WTC11 (cell line): ENCODE measurements around the gene ISG20. TPM values are rescaled to one million over a fixed set of nuclear protein-coding genes. Genes with fewer than 3 reads are reported as not detected.
A peak's percentile ranks its signal among the peaks of the same experiment; 100 is the strongest.

Source experiments
- ATAC-seq: fragments of 200-7000 bp; cut with Tn5 transposase; 2 replicates; pipeline ENCODE4 v1.10.0; 2021; ENCODE audit warnings: mild to moderate bottlenecking, moderate library complexity
- CTCF ChIA-PET: fragments of 300-600 bp; sonication (Branson Sonifier 250); formaldehyde crosslinking; loops from one replicate; lab custom pipeline; 2021; ENCODE audit warnings: antibody characterized with exemption; lab: Charles Lee
- POLR2A ChIA-PET: fragments of 350-600 bp; sonication (Branson Sonifier 250); formaldehyde crosslinking; loops from one replicate; lab custom pipeline; 2021; ENCODE audit warnings: antibody characterized with exemption; lab: Charles Lee
- DNase-seq: peaks from one replicate; pipeline ENCODE4 v3.0.0; 2021; ENCODE audit warnings: low spot score
- H3K27ac Mint-ChIP-seq: 2 replicates; pipeline ENCODE4 v1.8.0; 2021; ENCODE audit warnings: mixed read lengths
- H3K27me3 Mint-ChIP-seq: 2 replicates; pipeline ENCODE4 v1.8.0; 2021; ENCODE audit warnings: low read depth, mild to moderate bottlenecking, moderate library complexity, mixed read lengths
- H3K36me3 Mint-ChIP-seq: 2 replicates; pipeline ENCODE4 v1.8.0; 2021; ENCODE audit warnings: mixed read lengths
- H3K4me1 Mint-ChIP-seq: 2 replicates; pipeline ENCODE4 v1.8.0; 2022; ENCODE audit warnings: mixed read lengths
- H3K4me3 Mint-ChIP-seq: 2 replicates; pipeline ENCODE4 v1.8.0; 2021; ENCODE audit warnings: mild to moderate bottlenecking, moderate library complexity, mixed read lengths
- H3K9me3 Mint-ChIP-seq: 2 replicates; pipeline ENCODE4 v1.8.0; 2021; ENCODE audit warnings: mixed read lengths
- CREM ChIP-seq: sonication (generic); formaldehyde crosslinking; IDR thresholded peaks from 2 replicates; pipeline ENCODE4 v1.8.1; 2022; ENCODE audit warnings: mild to moderate bottlenecking, missing genetic modification reagents, moderate library complexity
- EMX1 ChIP-seq: fragments of 250-450 bp; sonication (Bioruptor Pico); IDR thresholded peaks from 2 replicates; pipeline ENCODE4 v1.8.0; 2021; ENCODE audit warnings: mild to moderate bottlenecking
- KAT7 ChIP-seq: sonication (generic); formaldehyde crosslinking; IDR thresholded peaks from 2 replicates; pipeline ENCODE4 v1.8.1; 2023; ENCODE audit warnings: missing genetic modification reagents, mild to moderate bottlenecking, borderline replicate concordance
- NR3C1 ChIP-seq: sonication (generic); formaldehyde crosslinking; conservative IDR thresholded peaks from 2 replicates; pipeline ENCODE4 v1.8.1; 2023; ENCODE audit warnings: low read depth, mild to moderate bottlenecking, missing genetic modification reagents
- OVOL2 ChIP-seq: fragments of 250-450 bp; sonication (Bioruptor Pico); IDR thresholded peaks from 2 replicates; pipeline ENCODE4 v1.9.0; 2021; ENCODE audit warnings: mild to moderate bottlenecking, borderline replicate concordance
- PRRX2 ChIP-seq: fragments of 250-450 bp; sonication (Bioruptor Pico); IDR thresholded peaks from 2 replicates; pipeline ENCODE4 v1.8.0; 2021; ENCODE audit warnings: mild to moderate bottlenecking
- RELA ChIP-seq: sonication (generic); formaldehyde crosslinking; IDR thresholded peaks from 2 replicates; pipeline ENCODE4 v1.8.1; 2022; ENCODE audit warnings: missing genetic modification reagents, mild to moderate bottlenecking, borderline replicate concordance
- TEAD4 ChIP-seq: sonication (generic); formaldehyde crosslinking; IDR thresholded peaks from 2 replicates; pipeline ENCODE4 v1.8.0; 2022; ENCODE audit warnings: mild to moderate bottlenecking, missing genetic modification reagents
- ZBTB21 ChIP-seq: sonication (generic); formaldehyde crosslinking; IDR thresholded peaks from 2 replicates; pipeline ENCODE4 v1.8.1; 2023; ENCODE audit warnings: mild to moderate bottlenecking, missing genetic modification reagents, borderline replicate concordance
- ZNF121 ChIP-seq: sonication (generic); formaldehyde crosslinking; IDR thresholded peaks from 2 replicates; pipeline ENCODE4 v1.8.0; 2023; ENCODE audit warnings: missing genetic modification reagents
- ZNF219 ChIP-seq: sonication (generic); formaldehyde crosslinking; IDR thresholded peaks from 2 replicates; pipeline ENCODE4 v1.8.0; 2023; ENCODE audit warnings: missing genetic modification reagents, mild to moderate bottlenecking, borderline replicate concordance
- total RNA-seq: library from RNA; stranded (reverse); gene quantifications from 3 replicates; pipeline ENCODE4 v1.2.3, GENCODE V29; 2021
- TF ChIP-seq, protein P1 (sequence below): sonication (generic); formaldehyde crosslinking; IDR thresholded peaks from 2 replicates; pipeline ENCODE4 v1.8.1; 2023; ENCODE audit warnings: mild to moderate bottlenecking, missing genetic modification reagents, borderline replicate concordance
- TF ChIP-seq, protein P2 (sequence below): sonication (generic); formaldehyde crosslinking; IDR thresholded peaks from 2 replicates; pipeline ENCODE4 v1.8.0; 2023; ENCODE audit warnings: missing genetic modification reagents, mild to moderate bottlenecking, borderline replicate concordance

The ISG20 gene
- total RNA-seq, 1 experiment from 2014 or later: 5.6 TPM

DNA sequence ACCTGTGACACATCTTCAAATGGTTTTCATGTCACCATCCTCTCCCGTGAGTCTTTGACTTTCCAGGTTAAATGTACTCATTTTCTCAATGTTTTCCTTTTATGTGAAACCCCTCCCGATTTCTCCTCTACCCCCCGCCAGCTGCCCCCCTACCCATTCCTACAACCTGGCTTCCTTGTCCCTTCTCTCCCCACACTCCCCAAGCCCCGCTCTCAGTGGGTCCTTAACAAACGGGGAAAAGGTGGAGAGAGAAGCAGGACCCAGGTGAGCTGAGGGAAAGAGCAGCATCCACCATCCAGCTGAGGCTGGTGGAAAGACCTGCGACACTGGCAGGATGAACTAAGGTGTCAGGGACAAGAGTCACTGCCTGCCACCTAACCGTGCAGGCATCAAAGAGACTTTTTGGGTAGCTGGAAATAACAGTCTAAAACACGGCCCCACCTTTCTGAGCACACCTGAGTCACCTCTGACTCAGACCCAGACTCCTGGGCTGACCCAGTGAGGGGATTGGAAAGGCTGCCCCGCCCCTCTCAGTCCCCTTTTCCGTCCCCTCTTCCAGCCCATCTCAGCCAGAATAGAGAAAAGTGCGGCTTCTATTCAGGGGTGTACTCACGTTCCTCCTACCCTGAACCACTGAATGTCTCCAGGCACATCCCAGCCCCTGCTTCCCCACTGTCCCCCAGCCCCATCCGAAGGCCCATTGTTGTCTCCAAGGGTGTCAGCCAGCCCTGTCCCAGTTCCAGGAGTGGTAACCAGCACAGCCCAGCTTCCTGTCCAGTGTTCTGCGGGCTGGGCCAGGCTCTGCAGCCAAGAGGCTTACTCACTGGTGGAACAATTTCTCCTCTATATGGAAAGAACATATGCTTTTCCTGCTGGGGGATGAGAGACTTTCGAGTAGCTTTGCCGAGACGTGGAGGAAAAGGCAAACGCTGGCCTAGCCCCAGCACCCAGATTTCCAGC, 20.4 kb downstream of the ISG20 start:
- no peaks in the 10 kb centered on the region for H3K36me3 Mint-ChIP-seq
- DNase-seq (no peak), ATAC-seq (peak; percentile 10; the same call in 1 of the 2 replicates)
- ChIA-PET CTCF (interaction anchor here (0.6 to 3.5 kb wide), 7 partner anchors 11 to 224 kb away, joined by 3 to 21 read pairs (median 10); no protein-coding TSS in a partner anchor), POLR2A (no interaction called here)
- no peaks in the 10 kb centered on the region for H3K9me3 Mint-ChIP-seq
- peaks cover 2% of the 10 kb centered on the region; the same call in 1 of the 2 replicates for H3K4me1 Mint-ChIP-seq
- no peaks in the 10 kb centered on the region for H3K27me3 Mint-ChIP-seq
- TF ChIP-seq OVOL2 (CRISPR knock-in tag) (no peak), KAT7 (no peak), ZBTB21 (CRISPR knock-in tag) (no peak), CREM (CRISPR knock-in tag) (no peak)
- TF ChIP-seq, protein P1, sequence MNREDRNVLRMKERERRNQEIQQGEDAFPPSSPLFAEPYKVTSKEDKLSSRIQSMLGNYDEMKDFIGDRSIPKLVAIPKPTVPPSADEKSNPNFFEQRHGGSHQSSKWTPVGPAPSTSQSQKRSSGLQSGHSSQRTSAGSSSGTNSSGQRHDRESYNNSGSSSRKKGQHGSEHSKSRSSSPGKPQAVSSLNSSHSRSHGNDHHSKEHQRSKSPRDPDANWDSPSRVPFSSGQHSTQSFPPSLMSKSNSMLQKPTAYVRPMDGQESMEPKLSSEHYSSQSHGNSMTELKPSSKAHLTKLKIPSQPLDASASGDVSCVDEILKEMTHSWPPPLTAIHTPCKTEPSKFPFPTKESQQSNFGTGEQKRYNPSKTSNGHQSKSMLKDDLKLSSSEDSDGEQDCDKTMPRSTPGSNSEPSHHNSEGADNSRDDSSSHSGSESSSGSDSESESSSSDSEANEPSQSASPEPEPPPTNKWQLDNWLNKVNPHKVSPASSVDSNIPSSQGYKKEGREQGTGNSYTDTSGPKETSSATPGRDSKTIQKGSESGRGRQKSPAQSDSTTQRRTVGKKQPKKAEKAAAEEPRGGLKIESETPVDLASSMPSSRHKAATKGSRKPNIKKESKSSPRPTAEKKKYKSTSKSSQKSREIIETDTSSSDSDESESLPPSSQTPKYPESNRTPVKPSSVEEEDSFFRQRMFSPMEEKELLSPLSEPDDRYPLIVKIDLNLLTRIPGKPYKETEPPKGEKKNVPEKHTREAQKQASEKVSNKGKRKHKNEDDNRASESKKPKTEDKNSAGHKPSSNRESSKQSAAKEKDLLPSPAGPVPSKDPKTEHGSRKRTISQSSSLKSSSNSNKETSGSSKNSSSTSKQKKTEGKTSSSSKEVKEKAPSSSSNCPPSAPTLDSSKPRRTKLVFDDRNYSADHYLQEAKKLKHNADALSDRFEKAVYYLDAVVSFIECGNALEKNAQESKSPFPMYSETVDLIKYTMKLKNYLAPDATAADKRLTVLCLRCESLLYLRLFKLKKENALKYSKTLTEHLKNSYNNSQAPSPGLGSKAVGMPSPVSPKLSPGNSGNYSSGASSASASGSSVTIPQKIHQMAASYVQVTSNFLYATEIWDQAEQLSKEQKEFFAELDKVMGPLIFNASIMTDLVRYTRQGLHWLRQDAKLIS (CRISPR knock-in tag): no peak
- TF ChIP-seq, protein P2, sequence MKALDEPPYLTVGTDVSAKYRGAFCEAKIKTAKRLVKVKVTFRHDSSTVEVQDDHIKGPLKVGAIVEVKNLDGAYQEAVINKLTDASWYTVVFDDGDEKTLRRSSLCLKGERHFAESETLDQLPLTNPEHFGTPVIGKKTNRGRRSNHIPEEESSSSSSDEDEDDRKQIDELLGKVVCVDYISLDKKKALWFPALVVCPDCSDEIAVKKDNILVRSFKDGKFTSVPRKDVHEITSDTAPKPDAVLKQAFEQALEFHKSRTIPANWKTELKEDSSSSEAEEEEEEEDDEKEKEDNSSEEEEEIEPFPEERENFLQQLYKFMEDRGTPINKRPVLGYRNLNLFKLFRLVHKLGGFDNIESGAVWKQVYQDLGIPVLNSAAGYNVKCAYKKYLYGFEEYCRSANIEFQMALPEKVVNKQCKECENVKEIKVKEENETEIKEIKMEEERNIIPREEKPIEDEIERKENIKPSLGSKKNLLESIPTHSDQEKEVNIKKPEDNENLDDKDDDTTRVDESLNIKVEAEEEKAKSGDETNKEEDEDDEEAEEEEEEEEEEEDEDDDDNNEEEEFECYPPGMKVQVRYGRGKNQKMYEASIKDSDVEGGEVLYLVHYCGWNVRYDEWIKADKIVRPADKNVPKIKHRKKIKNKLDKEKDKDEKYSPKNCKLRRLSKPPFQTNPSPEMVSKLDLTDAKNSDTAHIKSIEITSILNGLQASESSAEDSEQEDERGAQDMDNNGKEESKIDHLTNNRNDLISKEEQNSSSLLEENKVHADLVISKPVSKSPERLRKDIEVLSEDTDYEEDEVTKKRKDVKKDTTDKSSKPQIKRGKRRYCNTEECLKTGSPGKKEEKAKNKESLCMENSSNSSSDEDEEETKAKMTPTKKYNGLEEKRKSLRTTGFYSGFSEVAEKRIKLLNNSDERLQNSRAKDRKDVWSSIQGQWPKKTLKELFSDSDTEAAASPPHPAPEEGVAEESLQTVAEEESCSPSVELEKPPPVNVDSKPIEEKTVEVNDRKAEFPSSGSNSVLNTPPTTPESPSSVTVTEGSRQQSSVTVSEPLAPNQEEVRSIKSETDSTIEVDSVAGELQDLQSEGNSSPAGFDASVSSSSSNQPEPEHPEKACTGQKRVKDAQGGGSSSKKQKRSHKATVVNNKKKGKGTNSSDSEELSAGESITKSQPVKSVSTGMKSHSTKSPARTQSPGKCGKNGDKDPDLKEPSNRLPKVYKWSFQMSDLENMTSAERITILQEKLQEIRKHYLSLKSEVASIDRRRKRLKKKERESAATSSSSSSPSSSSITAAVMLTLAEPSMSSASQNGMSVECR (CRISPR knock-in tag): no peak
- H3K27ac Mint-ChIP-seq: no peak overlapping the region
- H3K4me3 Mint-ChIP-seq: no peak overlapping the region

DNA sequence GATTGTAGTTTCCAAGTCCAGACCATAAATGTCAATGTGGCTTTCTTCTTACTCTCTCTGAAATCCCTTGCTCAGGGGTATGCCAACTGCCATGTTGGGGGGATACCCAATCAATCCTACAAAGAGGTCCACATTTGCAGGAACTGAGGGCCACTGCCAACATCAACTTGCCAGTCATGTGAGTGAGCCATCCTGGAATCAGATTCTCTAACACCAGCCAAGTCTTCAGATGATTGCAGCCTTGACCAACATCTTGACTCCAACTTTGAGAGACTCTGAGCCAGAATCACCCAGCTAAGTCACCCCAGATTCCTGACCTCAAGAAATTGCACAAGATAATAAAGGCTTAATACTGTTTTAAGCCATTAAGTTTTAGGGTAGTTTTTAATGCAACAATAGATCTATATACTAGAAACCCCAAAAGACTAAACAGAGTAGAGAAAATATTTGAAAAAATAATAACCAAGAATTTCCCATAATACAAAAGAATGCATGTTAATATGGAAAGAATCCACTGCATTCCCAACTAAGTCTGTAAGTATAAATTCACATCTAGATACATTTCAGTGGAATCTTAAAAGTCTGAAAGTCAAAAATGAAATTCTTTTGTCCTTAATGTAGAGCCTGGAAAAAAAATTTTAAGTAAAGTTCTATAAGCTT, 22.4 kb downstream of the ISG20 start:
- no peak for DNase-seq
- POLR2A ChIA-PET: no interaction called here
- Mint-ChIP-seq H3K27ac (no peak overlapping the region), H3K4me3 (no peak overlapping the region), H3K4me1 (peaks cover 2% of the 10 kb centered on the region; the same call in 1 of the 2 replicates), H3K36me3 (no peaks in the 10 kb centered on the region), H3K27me3 (no peaks in the 10 kb centered on the region), H3K9me3 (no peaks in the 10 kb centered on the region)
- ATAC-seq: no peak
- CTCF ChIA-PET: no interaction called here
- TF ChIP-seq TEAD4 (CRISPR knock-in tag): no peak
- TF ChIP-seq ZNF121 (CRISPR knock-in tag): no peak
- TF ChIP-seq ZBTB21 (CRISPR knock-in tag): no peak
- no peak for TF ChIP-seq RELA (CRISPR knock-in tag)
- no peak for TF ChIP-seq EMX1 (CRISPR knock-in tag)
- no peak for TF ChIP-seq NR3C1 (CRISPR knock-in tag)
- TF ChIP-seq PRRX2 (CRISPR knock-in tag): no peak
- no peak for TF ChIP-seq ZNF219 (CRISPR knock-in tag)
